Endothelial cell of umbilical vein (primary cell): ENCODE results near the gene PRRC1. TPM values are rescaled to one million over a fixed set of nuclear protein-coding genes. Genes with fewer than 3 reads are reported as not detected.

Source experiments
- BruUV-seq: library from RNA; stranded (reverse); fragments of 400-500 nt; replicated peaks from 2 replicates; lab custom pipeline; 2021; lab: Mats Ljungman, UMichigan
- CTCF ChIA-PET: fragments of 300-600, 350-600 bp; sonication (Branson Sonifier 250); formaldehyde crosslinking; loops from one replicate; lab custom pipeline; 2021; ENCODE audit warnings: antibody characterized with exemption, inconsistent platforms; lab: Charles Lee
- POLR2A ChIA-PET: fragments of 300-600, 350-600 bp; sonication (Branson Sonifier 250); formaldehyde crosslinking; loops from one replicate; lab custom pipeline; 2021; ENCODE audit warnings: antibody characterized with exemption, inconsistent platforms; lab: Charles Lee
- DNase-seq: peaks from one replicate; pipeline ENCODE4 v3.0.0-alpha.2; 2011; ENCODE audit warnings: low read depth, low spot score
- FAIRE-seq: peaks from 2 replicates; lab custom pipeline; 2011; peaks lifted over from hg19 to GRCh38; lab: Jason Lieb, UNC
- H2AFZ ChIP-seq: 2 replicates; pipeline ENCODE4 v1.6.0; 2012; ENCODE audit warnings: low read depth, low read length, control low read depth, inconsistent platforms
- H3K27ac ChIP-seq: 2 replicates; pipeline ENCODE4 v1.5.1; 2011; ENCODE audit warnings: low read depth, mild to moderate bottlenecking, control low read depth, low read length, moderate library complexity; ENCODE audit not compliant: insufficient read depth
- H3K27me3 ChIP-seq, 2 experiments: 2 replicates each; pipeline versions ENCODE4 v1.6.0 to v1.6.1; 2011; ENCODE audit warnings: low read length in 2 of 2, mixed read lengths in 1 of 2; ENCODE audit not compliant: control insufficient read depth in 2 of 2, insufficient read depth in 2 of 2
- H3K36me3 ChIP-seq, 2 experiments: 2 replicates in 1 of 2; 3 replicates in 1 of 2; pipeline ENCODE4 v1.5.1; 2011; ENCODE audit warnings: low read length in 2 of 2, mild to moderate bottlenecking in 1 of 2, moderate library complexity in 1 of 2; ENCODE audit not compliant: control insufficient read depth in 2 of 2, insufficient read depth in 2 of 2; ENCODE audit errors: extremely low read depth in 1 of 2
- H3K4me1 ChIP-seq: 3 replicates; pipeline ENCODE4 v1.5.1; 2011; ENCODE audit warnings: mild to moderate bottlenecking, low read length; ENCODE audit not compliant: control insufficient read depth, insufficient read depth; ENCODE audit errors: extremely low read depth
- H3K4me2 ChIP-seq: 2 replicates; pipeline ENCODE4 v1.6.1; 2011; ENCODE audit warnings: low read length, control low read depth, mixed read lengths; ENCODE audit not compliant: insufficient read depth
- H3K4me3 ChIP-seq, 3 experiments: fragments of 200-600 bp in 1 of 3; sonication (generic), shearing (Covaris generic) in 1 of 3; replicated peaks in 1 of 3; 2 replicates each; pipeline ENCODE4 v1.5.1; 2011 to 2016; ENCODE audit warnings: control low read depth in 3 of 3, low read length in 3 of 3, mild to moderate bottlenecking in 2 of 3, inconsistent platforms in 1 of 3, low read depth in 1 of 3, moderate library complexity in 1 of 3; ENCODE audit not compliant: insufficient read depth in 1 of 3
- H3K79me2 ChIP-seq: 2 replicates; pipeline ENCODE4 v1.6.0; 2012; ENCODE audit warnings: low read length, inconsistent platforms; ENCODE audit not compliant: control insufficient read depth, insufficient read depth
- H3K9ac ChIP-seq: replicated peaks from 2 replicates; pipeline ENCODE3; 2011; ENCODE audit warnings: low read length, control low read depth; ENCODE audit not compliant: insufficient read depth; ENCODE audit errors: extremely low read depth
- H3K9me1 ChIP-seq: replicated peaks from 3 replicates; pipeline ENCODE4 v1.6.0; 2011; ENCODE audit warnings: mild to moderate bottlenecking, low read length; ENCODE audit not compliant: control insufficient read depth, insufficient read depth; ENCODE audit errors: extremely low read depth
- H3K9me3 ChIP-seq: replicated peaks from 2 replicates; pipeline ENCODE4 v1.5.1; 2012; ENCODE audit warnings: low read length, inconsistent platforms; ENCODE audit not compliant: control insufficient read depth, insufficient read depth
- H4K20me1 ChIP-seq: replicated peaks from 2 replicates; pipeline ENCODE3; 2011; ENCODE audit warnings: mild to moderate bottlenecking, low read length; ENCODE audit not compliant: control insufficient read depth, insufficient read depth; ENCODE audit errors: extremely low read depth
- CTCF ChIP-seq, 2 donors: IDR thresholded peaks; 1 replicate in 1 of 2; 2 replicates in 1 of 2; pipeline ENCODE4 v1.5.1; 2011; ENCODE audit warnings: low read length in 2 of 2, mild to moderate bottlenecking in 2 of 2, moderate library complexity in 2 of 2, control low read depth in 1 of 2, inconsistent platforms in 1 of 2, low read depth in 1 of 2; ENCODE audit not compliant: insufficient read depth in 1 of 2; ENCODE audit errors: extremely low read depth in 1 of 2
- EZH2 ChIP-seq: IDR thresholded peaks from 2 replicates; pipeline ENCODE4 v1.6.1; 2012; ENCODE audit warnings: borderline replicate concordance, low read depth, mild to moderate bottlenecking, moderate library complexity, low read length, inconsistent platforms; ENCODE audit not compliant: severe bottlenecking
- FOS ChIP-seq: IDR thresholded peaks from 2 replicates; pipeline ENCODE4 v1.6.1; 2011; ENCODE audit warnings: mild to moderate bottlenecking, low read length, moderate library complexity, borderline replicate concordance; ENCODE audit not compliant: insufficient read depth
- GATA2 ChIP-seq: IDR thresholded peaks from 2 replicates; pipeline ENCODE4 v1.7.0; 2011; ENCODE audit warnings: low read depth, mild to moderate bottlenecking, moderate library complexity, mixed read lengths, low read length; ENCODE audit not compliant: insufficient read length, insufficient read depth
- JUN ChIP-seq: IDR thresholded peaks from 2 replicates; pipeline ENCODE4 v1.6.1; 2011; ENCODE audit warnings: borderline replicate concordance, low read depth; ENCODE audit not compliant: insufficient read length, insufficient read depth
- MAX ChIP-seq: IDR thresholded peaks from 2 replicates; pipeline ENCODE4 v1.6.1; 2011; ENCODE audit not compliant: insufficient read depth, insufficient read length
- MYC ChIP-seq: IDR thresholded peaks from one replicate; pipeline ENCODE4 v1.6.1; 2011; ENCODE audit warnings: mild to moderate bottlenecking, low read depth, low read length
- POLR2A ChIP-seq: IDR thresholded peaks from 2 replicates; pipeline ENCODE4 v1.6.1; 2012; ENCODE audit warnings: low read depth, mild to moderate bottlenecking, control low read depth, low read length
- POLR2AphosphoS5 ChIP-seq: IDR thresholded peaks from 2 replicates; pipeline ENCODE4 v1.6.1; 2012; ENCODE audit warnings: low read depth, mild to moderate bottlenecking, control low read depth, low read length, moderate library complexity; ENCODE audit not compliant: insufficient read depth
- dilution Hi-C: fragments of 300-500 bp; cut with MboI; formaldehyde crosslinking; loops from one replicate; pipeline ENCODE4 v1.15.0; 2019; ENCODE audit warnings: low sequenced_read_pairs; ENCODE audit not compliant: extremely low pct_ligation_motif_present
- intact Hi-C: fragments of 100-400 bp; cut with micrococcal nuclease; formaldehyde crosslinking; loops from one replicate; pipeline ENCODE4 v1.10.0; 2022
- polyA plus RNA-seq, 4 experiments: library from polyadenylated mRNA; depleted of rRNA in 3 of 4; stranded (reverse) in 3 of 4; unstranded in 1 of 4; fragments of >200 nt; gene quantifications; 2 replicates each; pipeline versions ENCODE4 v1.2.1 to v1.2.3, GENCODE V29; 2011 to 2012; ENCODE audit warnings: missing spikeins in 1 of 4
- total RNA-seq: library from RNA; stranded (reverse); gene quantifications from 2 replicates; pipeline ENCODE4 v1.2.3, GENCODE V29; 2021

Gene PRRC1
- total and polyA plus RNA-seq, 2 donors (not counting 3 experiments of a cell fraction or from before 2014, with no cell fraction given) = 64.4 to 77.6 TPM

- no peak for FAIRE-seq
- ChIA-PET POLR2A (no interaction called here), CTCF (interaction anchor here (1.4 to 3.4 kb wide), 2 partner anchors 15 to 20 kb away, joined by 6 to 20 read pairs; no protein-coding TSS in a partner anchor)
- Histone ChIP-seq H3K79me2 (no peaks in the 10 kb centered on the region), H4K20me1 (no peaks in the 10 kb centered on the region), H3K4me1 (no peaks in the 10 kb centered on the region), H3K4me3 (no peak overlapping the region), H3K9me3 (no peaks in the 10 kb centered on the region), H3K36me3 (no peaks in the 10 kb centered on the region), H3K9ac (no peak overlapping the region), H3K27me3 (no peaks in the 10 kb centered on the region), H3K27ac (no peak overlapping the region), H3K9me1 (no peaks in the 10 kb centered on the region), H2AFZ (no peak overlapping the region), H3K4me2 (no peak overlapping the region)
- TF ChIP-seq GATA2 (no peak), MYC (no peak), FOS (no peak), CTCF (IDR thresholded peaks at IDR 0.05; ENCODE audit: extremely low read depth in 1 of 2, insufficient read depth in 1 of 2, low read depth in 1 of 2, low read length in 2 of 2) (no peak), MAX (no peak), POLR2A (no peak), EZH2 (no peak), POLR2AphosphoS5 (no peak), JUN (no peak)
- intact Hi-C loops (no loop called here), dilution Hi-C loops (no loop called here)
- no TSS peak for BruUV-seq
- no peak for DNase-seq
These were observed 44.7 kb upstream of the PRRC1 start for GRCh38 chr5:127472700-127473099.
